ENCODE data around the gene PKNOX2.

The PKNOX2 gene

DNA sequence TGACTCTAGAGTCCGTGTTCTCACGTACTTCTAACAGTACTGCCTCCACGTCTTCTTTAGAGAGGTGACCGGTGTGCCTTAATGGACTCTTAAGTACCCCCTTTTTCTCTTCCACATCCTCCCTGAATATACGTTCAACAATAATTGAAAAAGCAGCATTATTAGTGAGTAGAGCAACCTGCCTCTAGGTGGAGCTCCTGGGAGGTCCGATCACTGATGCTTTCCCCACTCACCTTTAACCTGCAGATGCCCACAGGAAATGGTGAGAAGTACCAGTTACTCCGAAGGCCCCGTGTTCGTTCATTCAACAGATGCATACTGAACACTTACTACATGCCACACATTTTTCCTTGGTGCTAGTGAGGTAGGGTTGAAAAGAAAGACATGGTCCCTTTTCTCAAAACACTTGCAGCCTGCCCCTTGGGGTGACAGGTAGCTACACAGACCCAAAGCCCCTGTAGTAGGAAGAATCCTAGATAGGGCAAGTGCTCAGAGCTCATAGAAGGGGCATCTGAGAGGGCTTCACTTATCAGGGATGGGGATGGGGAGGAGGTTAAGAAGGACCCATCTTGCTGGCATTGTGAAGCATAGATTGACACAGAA is 258.8 kb downstream of the PKNOX2 start:
- no peak for DNase-seq

- no peak for DNase-seq
Observed at GRCh38 chr11:125425601-125426000, 261.1 kb downstream of the PKNOX2 start.

- DNase-seq: no peak
Observed at GRCh38 chr11:125426818-125427528, 262.4 kb downstream of the PKNOX2 start.

GRCh38 chr11:125428486-125429173 is 264.1 kb downstream of the PKNOX2 start:
- no peak for DNase-seq

- no peak for DNase-seq
Observed at GRCh38 chr11:125429174-125429707, 264.7 kb downstream of the PKNOX2 start.

GRCh38 chr11:125429807-125430678 is 265.5 kb downstream of the PKNOX2 start:
- DNase-seq: no peak

GRCh38 chr11:125431009-125431408 is 266.5 kb downstream of the PKNOX2 start:
- no peak for DNase-seq

- no peak for DNase-seq
Observed at GRCh38 chr11:125431481-125431880, 266.9 kb downstream of the PKNOX2 start.

- no peak for DNase-seq
Observed at GRCh38 chr11:125433454-125434121, 269.0 kb downstream of the PKNOX2 start.

GRCh38 chr11:125435461-125436238 is 271.1 kb downstream of the PKNOX2 start:
- no peak for DNase-seq

GRCh38 chr11:125441648-125442410 is 277.3 kb downstream of the PKNOX2 start:
- DNase-seq: no peak

DNA sequence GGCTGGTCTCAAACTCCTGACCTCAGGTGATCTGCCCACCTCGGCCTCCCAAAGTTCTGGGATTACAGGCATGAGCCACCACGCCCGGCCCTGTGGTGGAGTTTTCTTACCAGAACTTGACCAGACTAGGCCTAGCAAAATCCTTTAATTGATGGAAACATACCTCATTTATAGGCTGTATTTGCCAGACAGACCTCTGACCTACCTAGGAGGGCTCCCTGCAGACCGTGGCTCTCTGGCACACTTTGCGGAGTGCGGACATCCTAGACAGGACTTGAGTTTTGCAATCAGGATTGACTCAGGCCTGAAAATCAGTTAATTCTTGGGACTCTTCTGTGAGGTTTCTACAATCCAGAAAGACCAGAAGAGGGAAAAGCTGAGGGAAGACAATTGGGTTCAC is 278.4 kb downstream of the PKNOX2 start:
- DNase-seq: no peak

DNA sequence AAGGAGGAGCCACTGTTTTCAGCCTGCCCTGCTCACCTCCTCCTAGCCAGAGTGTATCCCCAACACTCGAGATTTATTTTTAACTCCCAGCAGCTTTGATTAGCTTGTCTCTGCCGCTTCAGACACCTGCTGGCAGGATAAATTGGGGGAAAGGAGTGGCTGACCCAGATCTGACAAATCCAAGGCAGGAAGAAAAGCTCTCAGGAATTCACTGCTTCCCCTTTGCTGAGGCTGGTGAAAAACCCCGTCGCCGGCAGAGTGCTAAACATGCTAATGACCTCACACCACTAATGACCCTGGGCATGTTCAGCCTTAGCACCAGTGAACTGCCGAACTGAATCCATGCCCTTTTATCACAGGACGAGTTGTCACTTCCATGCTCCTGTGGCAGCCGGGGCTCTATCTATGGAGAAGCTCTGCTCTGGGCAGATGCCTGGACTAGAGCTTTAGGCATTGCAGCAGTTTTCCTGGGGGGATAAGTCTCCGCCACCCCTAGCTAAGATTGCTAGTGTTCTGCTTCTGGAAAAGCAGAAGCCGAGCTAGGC is 279.3 kb downstream of the PKNOX2 start:
- no peak for DNase-seq

- DNase-seq: no peak
Observed at GRCh38 chr11:125445731-125446130, 281.2 kb downstream of the PKNOX2 start.

DNA sequence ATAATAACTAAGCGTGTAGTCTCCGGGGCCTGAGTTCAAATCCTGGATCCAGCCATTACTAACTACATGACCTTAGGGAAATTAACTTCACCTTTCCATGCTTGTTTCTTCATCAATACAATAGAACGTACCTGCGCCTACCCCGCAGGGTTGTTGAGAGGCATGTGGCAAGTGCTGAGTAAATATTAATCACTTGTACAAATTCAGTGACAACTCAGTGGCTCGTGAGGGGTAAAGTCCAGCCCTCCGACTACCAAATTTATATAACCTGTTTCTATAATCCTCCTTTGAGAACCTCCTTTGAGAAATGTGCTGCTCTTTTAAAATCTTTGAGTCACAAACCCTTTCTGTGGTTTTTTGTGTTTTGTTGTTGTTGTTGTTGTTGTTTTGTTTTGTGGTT is 281.7 kb downstream of the PKNOX2 start:
- no peak for DNase-seq

GRCh38 chr11:125447721-125448120 is 283.2 kb downstream of the PKNOX2 start:
- DNase-seq: no peak

DNA sequence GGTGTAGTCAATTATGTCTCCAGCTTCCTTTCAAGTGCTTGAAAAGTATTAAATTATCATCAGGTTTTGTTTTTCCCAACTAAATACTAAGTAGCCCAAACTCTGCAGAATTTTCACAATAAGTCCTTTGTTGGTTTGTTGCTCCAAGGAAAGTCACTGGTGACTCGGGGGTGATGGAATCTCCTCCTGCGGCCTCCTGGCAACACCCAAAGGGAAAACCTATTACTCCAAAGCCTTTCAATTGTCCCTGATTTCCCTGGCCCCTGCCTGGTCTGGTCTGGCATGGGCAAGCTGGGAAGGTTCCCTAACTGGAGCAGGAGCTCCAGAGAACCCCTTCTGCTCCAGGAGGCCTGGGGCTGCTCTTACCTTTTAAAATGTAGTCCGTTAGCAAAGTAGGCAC is 283.6 kb downstream of the PKNOX2 start:
- no peak for DNase-seq

GRCh38 chr11:125449565-125449964 is 285.0 kb downstream of the PKNOX2 start:
- DNase-seq: no peak

- DNase-seq: no peak
Observed at GRCh38 chr11:125451400-125452124, 287.0 kb downstream of the PKNOX2 start.

- DNase-seq: no peak
Observed at GRCh38 chr11:125452125-125452470, 287.5 kb downstream of the PKNOX2 start.

Data from NCI-H510A treated with DMSO at 0.1 percent for 48 hours (cell line).